HFF-Myc (cell line): ENCODE data around the gene DISC1.
A peak's percentile ranks its signal among the peaks of the same experiment; 100 is the strongest.

Source experiments
- DNase-seq: peaks from one replicate; pipeline ENCODE4 v3.0.0-alpha.2; 2011; ENCODE audit warnings: low read depth; ENCODE audit errors: extremely low read depth
- H3K4me3 ChIP-seq: replicated peaks from 2 replicates; pipeline ENCODE4 v1.5.1; 2011; ENCODE audit warnings: low read depth, mild to moderate bottlenecking, control low read depth, low read length
- CTCF ChIP-seq: IDR thresholded peaks from 2 replicates; pipeline ENCODE4 v1.5.1; 2012; ENCODE audit warnings: mild to moderate bottlenecking, low read depth, low read length, control low read depth; ENCODE audit errors: missing control alignments

Gene DISC1

DNA sequence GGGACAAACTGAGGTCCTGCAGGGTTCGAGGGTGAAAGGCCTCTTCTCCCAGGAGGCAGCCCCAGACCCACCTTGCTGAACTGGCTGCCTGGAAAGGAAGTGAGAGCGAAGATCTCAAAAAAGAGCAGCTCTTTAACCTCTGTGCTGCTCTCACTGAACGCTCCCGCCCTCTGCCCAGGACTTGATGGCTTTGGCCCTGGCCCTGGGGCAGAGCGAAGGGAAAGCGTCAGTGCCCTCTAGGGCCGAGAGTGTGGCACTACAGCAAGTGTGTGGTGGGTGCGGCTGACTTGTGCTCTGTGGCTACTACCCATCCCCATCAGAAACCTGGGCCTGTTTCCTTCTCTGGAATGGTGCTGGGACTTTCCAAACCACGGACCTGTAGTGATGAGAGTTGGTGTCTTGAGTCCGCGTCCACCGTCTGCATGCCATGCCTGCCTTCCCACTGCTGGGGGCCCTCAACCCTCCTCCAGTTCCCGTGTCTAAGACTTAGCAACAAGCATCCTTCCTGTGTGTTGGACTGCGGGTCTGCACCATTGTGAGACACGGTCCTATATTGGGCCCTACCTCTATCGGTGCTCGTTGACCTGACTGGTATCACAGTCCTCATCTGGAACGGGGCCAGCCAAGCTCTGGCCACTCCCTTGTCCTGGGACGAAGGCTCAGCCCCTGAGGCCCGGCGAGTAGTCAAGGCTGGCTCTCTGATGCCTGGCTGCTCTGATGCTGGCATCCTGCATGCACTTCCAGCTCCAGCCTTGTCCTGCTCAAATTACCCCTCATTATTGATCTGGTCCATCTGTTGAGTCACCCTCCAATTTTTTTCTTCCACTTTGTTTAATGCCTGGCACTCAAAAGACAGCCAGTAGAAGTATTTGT is 180.3 kb downstream of the DISC1 start:
- no peak overlapping the region for H3K4me3 ChIP-seq
- DNase-seq = no peak
- peak; percentile 65 for TF ChIP-seq CTCF

DNA sequence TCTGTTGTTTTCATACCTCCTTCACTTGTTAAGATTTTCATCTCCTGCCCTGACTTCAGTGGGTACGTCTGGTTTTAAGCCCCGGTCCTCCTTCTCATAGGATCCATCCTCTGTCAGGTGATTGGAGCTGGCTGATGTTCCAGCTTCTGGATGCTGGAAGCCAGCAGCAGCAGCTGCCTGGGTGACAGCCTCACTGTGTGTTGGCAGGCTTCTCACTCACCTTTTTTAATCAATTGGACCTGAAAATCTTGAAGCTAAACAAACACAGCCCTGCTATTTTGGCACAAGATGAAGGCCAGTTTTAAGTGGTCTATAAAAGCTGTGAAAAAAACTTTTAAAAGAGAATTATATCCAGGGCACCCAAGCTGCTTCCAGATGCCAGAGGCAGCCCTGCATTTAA is 181.0 kb downstream of the DISC1 start:
- no peak for DNase-seq

GRCh38 chr1:231808116-231808515 is 181.5 kb downstream of the DISC1 start:
- no peak for TF ChIP-seq CTCF
- no peak overlapping the region for H3K4me3 ChIP-seq
- DNase-seq = no peak

More for the DNA sequence above, 181.0 kb downstream of the DISC1 start:
- H3K4me3 ChIP-seq = no peak overlapping the region
- no peak for TF ChIP-seq CTCF

GRCh38 chr1:231808990-231809389 is 182.4 kb downstream of the DISC1 start:
- DNase-seq = peak; percentile 54
- H3K4me3 ChIP-seq = no peak overlapping the region
- TF ChIP-seq CTCF = no peak

GRCh38 chr1:231810415-231810814 is 183.8 kb downstream of the DISC1 start:
- no peak overlapping the region for H3K4me3 ChIP-seq
- no peak for DNase-seq
- TF ChIP-seq CTCF = no peak

DNA sequence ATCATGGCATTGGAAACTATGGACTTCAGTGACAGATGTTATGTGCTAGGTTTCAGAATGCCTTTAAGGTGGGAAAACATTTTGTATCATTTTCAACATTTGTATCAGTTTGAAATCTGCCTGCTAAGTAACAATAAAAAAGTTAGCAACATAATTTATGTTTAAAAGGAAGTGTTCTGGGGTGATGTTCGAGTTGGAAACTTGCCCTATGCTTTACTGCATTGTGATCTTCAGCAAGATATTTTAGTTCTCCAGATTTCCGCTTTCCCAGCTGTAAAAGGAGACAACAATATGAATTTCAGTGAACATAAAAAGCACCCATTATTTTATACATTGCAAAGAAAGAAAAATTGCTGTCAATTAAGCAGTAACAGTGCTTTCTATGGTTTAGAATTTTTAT is 187.4 kb downstream of the DISC1 start:
- TF ChIP-seq CTCF = no peak
- no peak overlapping the region for H3K4me3 ChIP-seq
- no peak for DNase-seq

DNA sequence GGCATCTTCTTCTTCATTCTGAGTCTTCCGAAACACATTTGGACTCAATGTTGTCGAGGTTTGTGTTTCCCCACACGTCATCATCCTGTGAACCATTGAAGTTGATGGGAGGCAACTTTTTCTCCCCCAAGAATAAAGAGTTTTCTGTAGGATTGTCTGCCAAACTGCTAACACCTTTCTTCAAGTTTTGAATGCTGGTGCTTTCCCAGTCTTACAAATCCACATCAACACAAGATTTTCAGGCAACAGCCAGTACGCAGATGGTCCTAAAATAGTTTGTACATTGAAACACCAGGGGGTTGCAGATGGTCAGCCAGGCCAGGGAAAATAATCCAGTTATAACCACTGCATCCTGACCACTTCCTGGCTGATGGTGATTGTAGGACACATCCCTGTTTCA is 187.9 kb downstream of the DISC1 start:
- no peak for DNase-seq
- TF ChIP-seq CTCF = no peak
- no peak overlapping the region for H3K4me3 ChIP-seq
